Body of pancreas (tissue), 4 donors: Measurements from ENCODE around the gene MYL4.

ENCODE experiments used
- CTCF ChIP-seq, 7 experiments: fragments of 450-650 bp in 4 of 7; fragments of 200-600 bp in 3 of 7; sonication (generic) in 3 of 7; IDR thresholded peaks; one replicate each; pipeline ENCODE4 v1.5.1; 2016 to 2019; ENCODE audit warnings: antibody characterized with exemption in 7 of 7
- POLR2A ChIP-seq, 3 donors: fragments of 450-650 bp; IDR thresholded peaks; one replicate each; pipeline ENCODE4 v1.6.1; 2016; ENCODE audit warnings: antibody characterized with exemption in 3 of 3, mild to moderate bottlenecking in 2 of 3

GRCh38 chr17:47235923-47236322 lies 26.8 kb downstream of the MYL4 start:
- no peak for TF ChIP-seq POLR2A (IDR thresholded peaks at IDR 0.05)
- no peak for TF ChIP-seq CTCF (IDR thresholded peaks at IDR 0.05)
